Panc1 (cell line): Measurements from ENCODE around the gene RNF220. TPM values are rescaled to one million over a fixed set of nuclear protein-coding genes. Genes with fewer than 3 reads are reported as not detected.

Experiments
- ATAC-seq: fragments of 200-7000 bp; cut with Tn5 transposase; 2 replicates; pipeline ENCODE4 v1.9.1; 2020; ENCODE audit warnings: mild to moderate bottlenecking, moderate library complexity
- BruUV-seq: library from RNA; stranded (reverse); fragments of 400-500 nt; replicated peaks from 2 replicates; lab custom pipeline; 2021; lab: Mats Ljungman, UMichigan
- CTCF ChIA-PET: fragments of 300-600 bp; sonication (Branson Sonifier 250); formaldehyde crosslinking; loops from one replicate; lab custom pipeline; 2022; ENCODE audit warnings: antibody characterized with exemption; lab: Charles Lee
- POLR2A ChIA-PET: fragments of 300-600 bp; sonication (Branson Sonifier 250); formaldehyde crosslinking; loops from one replicate; lab custom pipeline; 2022; ENCODE audit warnings: antibody characterized with exemption; lab: Charles Lee
- DNase-seq: peaks from one replicate; pipeline ENCODE4 v3.0.0-alpha.2; 2010; ENCODE audit warnings: low read depth, low spot score
- H3K27ac ChIP-seq: 2 replicates; pipeline ENCODE4 v1.5.1; 2011; ENCODE audit warnings: mild to moderate bottlenecking, low read length, inconsistent platforms
- H3K27me3 ChIP-seq: fragments of 200-500 bp; sonication (Bioruptor generic); 2 replicates; pipeline ENCODE4 v1.6.0; 2014; ENCODE audit warnings: low read length, inconsistent platforms; ENCODE audit not compliant: control insufficient read depth, insufficient read depth
- H3K36me3 ChIP-seq: fragments of 200-500 bp; sonication (Bioruptor generic); 2 replicates; pipeline ENCODE4 v1.5.1; 2014; ENCODE audit warnings: inconsistent platforms, mild to moderate bottlenecking, low read length, moderate library complexity; ENCODE audit not compliant: control insufficient read depth, insufficient read depth
- H3K4me1 ChIP-seq: 2 replicates; pipeline ENCODE4 v1.5.1; 2011; ENCODE audit warnings: inconsistent platforms, mild to moderate bottlenecking, low read length, moderate library complexity; ENCODE audit not compliant: control insufficient read depth, insufficient read depth
- H3K4me3 ChIP-seq, 2 experiments: 2 replicates each; pipeline ENCODE4 v1.5.1; 2011 to 2012; ENCODE audit warnings: low read depth in 2 of 2, low read length in 2 of 2, mild to moderate bottlenecking in 2 of 2, inconsistent platforms in 1 of 2, moderate library complexity in 1 of 2
- H3K9me3 ChIP-seq: fragments of 200-500 bp; sonication (Bioruptor generic); 2 replicates; pipeline ENCODE4 v1.5.1; 2014; ENCODE audit warnings: low read depth, mild to moderate bottlenecking, inconsistent platforms, low read length, moderate library complexity; ENCODE audit not compliant: control insufficient read depth, insufficient read depth
- POLR2AphosphoS5 ChIP-seq: IDR thresholded peaks from 2 replicates; pipeline ENCODE4 v1.6.1; 2012; ENCODE audit warnings: mild to moderate bottlenecking, low read depth, low read length, moderate library complexity
- SIN3A ChIP-seq: IDR thresholded peaks from 2 replicates; pipeline ENCODE4 v1.6.1; 2012; ENCODE audit warnings: low read depth, mild to moderate bottlenecking, low read length, moderate library complexity, borderline replicate concordance; ENCODE audit not compliant: insufficient read depth
- TCF7L2 ChIP-seq: IDR thresholded peaks from 2 replicates; pipeline ENCODE4 v1.6.1; 2011; ENCODE audit warnings: mild to moderate bottlenecking, low read depth, low read length, inconsistent platforms
- in situ Hi-C: cut with HindIII; loops from 2 replicates; pipeline ENCODE4 v1.10.0; 2016; ENCODE audit warnings: low sequenced_read_pairs, low pct_unique_long_range_greater_than_20kb
- intact Hi-C: fragments of 100-400 bp; cut with micrococcal nuclease; formaldehyde crosslinking; loops from one replicate; pipeline ENCODE4 v1.10.0; 2022; ENCODE audit not compliant: unreplicated experiment
- total RNA-seq: library from RNA; stranded (reverse); gene quantifications from one replicate; pipeline ENCODE4 v1.2.1, GENCODE V29; 2021; ENCODE audit not compliant: unreplicated experiment
- TF ChIP-seq, protein P1 (sequence below), 2 experiments: IDR thresholded peaks; 2 replicates each; pipeline ENCODE4 v1.6.1; 2011 to 2012; ENCODE audit warnings: low read depth in 2 of 2, control low read depth in 1 of 2, low read length in 1 of 2, mild to moderate bottlenecking in 1 of 2, moderate library complexity in 1 of 2; ENCODE audit not compliant: insufficient read depth in 1 of 2
- TF ChIP-seq, protein P2 (sequence below): fragments of 450-650 bp; IDR thresholded peaks from 2 replicates; pipeline ENCODE4 v1.5.1; 2017; ENCODE audit warnings: mild to moderate bottlenecking

RNF220 gene
- total RNA-seq, 1 experiment from 2014 or later = 64.9 TPM

DNA sequence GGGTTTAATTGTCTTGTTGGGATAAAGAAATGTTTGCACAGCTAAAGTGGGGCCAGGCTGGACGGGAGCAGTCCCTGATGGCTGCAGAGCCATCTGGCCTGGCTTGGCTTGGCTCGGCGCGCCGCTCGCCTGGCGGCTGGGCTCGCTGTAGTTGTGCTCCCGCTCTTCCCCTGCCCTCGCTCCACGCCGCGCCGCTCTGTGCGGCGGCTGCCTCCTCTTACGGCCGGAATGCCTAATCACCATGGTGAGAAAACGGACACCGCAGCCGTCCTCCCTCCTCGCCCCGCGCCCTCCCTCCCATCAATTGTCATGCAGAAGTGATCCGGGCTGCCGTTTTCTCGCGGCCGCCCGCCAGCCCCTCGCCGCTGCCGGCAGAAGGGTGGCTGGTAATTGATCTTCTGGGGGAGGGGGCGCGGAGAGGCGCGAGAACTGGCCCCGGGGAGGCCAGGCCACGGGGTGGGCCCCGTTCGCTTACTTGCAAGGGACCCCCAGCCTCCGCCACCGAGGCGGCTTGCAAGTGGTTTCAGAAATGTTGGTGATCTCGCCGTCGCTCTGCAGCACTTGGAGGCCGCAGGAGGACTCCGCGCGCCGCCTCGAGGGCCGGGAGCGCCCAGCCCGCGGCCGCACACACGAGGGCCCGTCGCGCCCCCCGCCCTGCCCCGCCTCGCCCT, 12.4 kb downstream of the RNF220 start:
- TF ChIP-seq, protein P1, sequence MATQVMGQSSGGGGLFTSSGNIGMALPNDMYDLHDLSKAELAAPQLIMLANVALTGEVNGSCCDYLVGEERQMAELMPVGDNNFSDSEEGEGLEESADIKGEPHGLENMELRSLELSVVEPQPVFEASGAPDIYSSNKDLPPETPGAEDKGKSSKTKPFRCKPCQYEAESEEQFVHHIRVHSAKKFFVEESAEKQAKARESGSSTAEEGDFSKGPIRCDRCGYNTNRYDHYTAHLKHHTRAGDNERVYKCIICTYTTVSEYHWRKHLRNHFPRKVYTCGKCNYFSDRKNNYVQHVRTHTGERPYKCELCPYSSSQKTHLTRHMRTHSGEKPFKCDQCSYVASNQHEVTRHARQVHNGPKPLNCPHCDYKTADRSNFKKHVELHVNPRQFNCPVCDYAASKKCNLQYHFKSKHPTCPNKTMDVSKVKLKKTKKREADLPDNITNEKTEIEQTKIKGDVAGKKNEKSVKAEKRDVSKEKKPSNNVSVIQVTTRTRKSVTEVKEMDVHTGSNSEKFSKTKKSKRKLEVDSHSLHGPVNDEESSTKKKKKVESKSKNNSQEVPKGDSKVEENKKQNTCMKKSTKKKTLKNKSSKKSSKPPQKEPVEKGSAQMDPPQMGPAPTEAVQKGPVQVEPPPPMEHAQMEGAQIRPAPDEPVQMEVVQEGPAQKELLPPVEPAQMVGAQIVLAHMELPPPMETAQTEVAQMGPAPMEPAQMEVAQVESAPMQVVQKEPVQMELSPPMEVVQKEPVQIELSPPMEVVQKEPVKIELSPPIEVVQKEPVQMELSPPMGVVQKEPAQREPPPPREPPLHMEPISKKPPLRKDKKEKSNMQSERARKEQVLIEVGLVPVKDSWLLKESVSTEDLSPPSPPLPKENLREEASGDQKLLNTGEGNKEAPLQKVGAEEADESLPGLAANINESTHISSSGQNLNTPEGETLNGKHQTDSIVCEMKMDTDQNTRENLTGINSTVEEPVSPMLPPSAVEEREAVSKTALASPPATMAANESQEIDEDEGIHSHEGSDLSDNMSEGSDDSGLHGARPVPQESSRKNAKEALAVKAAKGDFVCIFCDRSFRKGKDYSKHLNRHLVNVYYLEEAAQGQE (IDR thresholded peaks at IDR 0.05; ENCODE audit: insufficient read depth in 1 of 2, low read depth in 2 of 2, low read length in 1 of 2) = no peak
- no peak for TF ChIP-seq POLR2AphosphoS5
- TF ChIP-seq TCF7L2 = no peak
- no peak for TF ChIP-seq SIN3A
- TF ChIP-seq, protein P2, sequence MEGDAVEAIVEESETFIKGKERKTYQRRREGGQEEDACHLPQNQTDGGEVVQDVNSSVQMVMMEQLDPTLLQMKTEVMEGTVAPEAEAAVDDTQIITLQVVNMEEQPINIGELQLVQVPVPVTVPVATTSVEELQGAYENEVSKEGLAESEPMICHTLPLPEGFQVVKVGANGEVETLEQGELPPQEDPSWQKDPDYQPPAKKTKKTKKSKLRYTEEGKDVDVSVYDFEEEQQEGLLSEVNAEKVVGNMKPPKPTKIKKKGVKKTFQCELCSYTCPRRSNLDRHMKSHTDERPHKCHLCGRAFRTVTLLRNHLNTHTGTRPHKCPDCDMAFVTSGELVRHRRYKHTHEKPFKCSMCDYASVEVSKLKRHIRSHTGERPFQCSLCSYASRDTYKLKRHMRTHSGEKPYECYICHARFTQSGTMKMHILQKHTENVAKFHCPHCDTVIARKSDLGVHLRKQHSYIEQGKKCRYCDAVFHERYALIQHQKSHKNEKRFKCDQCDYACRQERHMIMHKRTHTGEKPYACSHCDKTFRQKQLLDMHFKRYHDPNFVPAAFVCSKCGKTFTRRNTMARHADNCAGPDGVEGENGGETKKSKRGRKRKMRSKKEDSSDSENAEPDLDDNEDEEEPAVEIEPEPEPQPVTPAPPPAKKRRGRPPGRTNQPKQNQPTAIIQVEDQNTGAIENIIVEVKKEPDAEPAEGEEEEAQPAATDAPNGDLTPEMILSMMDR = no peak
- Histone ChIP-seq H3K27me3 (no peaks in the 10 kb centered on the region), H3K4me3 (no peak overlapping the region), H3K27ac (no peak overlapping the region), H3K4me1 (peaks cover 10% of the 10 kb centered on the region), H3K9me3 (no peaks in the 10 kb centered on the region), H3K36me3 (peaks cover 2% of the 10 kb centered on the region; the same call in 1 of the 2 replicates)
- no TSS peak for BruUV-seq
- ATAC-seq (no peak; the same call in 1 of the 2 replicates), DNase-seq (no peak)
- in situ Hi-C loops = no loop called here
- ChIA-PET CTCF (no interaction called here), POLR2A (no interaction called here)
- intact Hi-C loops = no loop called here

DNA sequence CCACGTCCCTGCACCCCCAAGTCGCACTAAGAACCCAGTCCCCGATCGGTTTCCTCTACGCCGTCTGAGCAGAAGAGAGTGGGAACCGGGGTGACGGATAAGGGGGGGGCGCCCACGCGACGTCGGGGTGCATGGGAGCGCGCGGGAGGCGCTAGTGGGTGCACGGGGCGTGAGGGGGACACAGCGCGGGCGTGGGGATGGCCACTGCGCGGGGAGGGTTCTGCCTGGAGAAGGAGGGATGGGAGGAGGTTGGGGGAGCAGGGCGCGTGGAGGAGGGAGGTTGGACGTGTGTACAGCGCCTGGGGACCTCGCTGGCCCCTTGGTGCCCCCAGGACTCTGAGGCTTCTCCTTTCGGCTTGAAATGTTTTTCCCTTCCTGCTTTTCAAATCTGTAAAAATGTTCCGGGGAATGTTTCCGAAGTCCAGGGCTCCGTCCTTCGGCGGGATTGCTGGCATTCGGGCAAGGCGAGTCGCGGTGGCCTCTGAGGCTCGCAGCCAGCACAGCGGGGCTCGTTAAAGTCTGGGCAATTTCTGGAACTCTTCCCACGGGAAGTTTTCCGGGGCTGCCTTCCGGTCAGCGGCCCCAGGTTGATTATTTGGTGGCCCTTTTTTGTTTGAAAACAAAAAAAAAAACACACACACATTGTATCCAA, 13.1 kb downstream of the RNF220 start:
- in situ Hi-C loops (no loop called here), intact Hi-C loops (no loop called here)
- H3K4me3 ChIP-seq = no peak overlapping the region
- H3K27ac ChIP-seq = no peak overlapping the region
- ChIA-PET POLR2A (no interaction called here), CTCF (no interaction called here)
- no peak for TF ChIP-seq POLR2AphosphoS5
- TF ChIP-seq, protein P1 (IDR thresholded peaks at IDR 0.05; ENCODE audit: insufficient read depth in 1 of 2, low read depth in 2 of 2, low read length in 1 of 2) = no peak
- TF ChIP-seq TCF7L2 = no peak
- TF ChIP-seq, protein P2 = no peak
- no peak for TF ChIP-seq SIN3A
- no peaks in the 10 kb centered on the region for H3K27me3 ChIP-seq
- H3K36me3 ChIP-seq = no peaks in the 10 kb centered on the region; the same call in 1 of the 2 replicates
- BruUV-seq = no TSS peak
- DNase-seq (no peak), ATAC-seq (no peak)
- H3K9me3 ChIP-seq = no peaks in the 10 kb centered on the region
- peaks cover 16% of the 10 kb centered on the region for H3K4me1 ChIP-seq
